Heart left ventricle (tissue), 16 donors: Measurements from ENCODE around the gene CGB3. TPM values are rescaled to one million over a fixed set of nuclear protein-coding genes. Genes with fewer than 3 reads are reported as not detected.

ENCODE experiments used
- ATAC-seq, 4 donors: fragments of 200-7000 bp; cut with Tn5 transposase; one replicate each; pipeline ENCODE4 v1.9.1; 2020 to 2022; ENCODE audit warnings: moderate library complexity in 4 of 4, mild to moderate bottlenecking in 3 of 4, moderate number of reproducible peaks in 1 of 4
- DNase-seq, 5 donors: peaks; one replicate each; pipeline ENCODE4 v3.0.0-alpha.2; 2020
- H3K27ac ChIP-seq, 12 donors: fragments of 200-600 bp; sonication (generic) in 4 of 12; one replicate each; pipeline versions ENCODE4 v1.5.0 to v1.8.0; 2016 to 2022; ENCODE audit warnings: mild to moderate bottlenecking in 2 of 12
- H3K27me3 ChIP-seq, 9 donors: fragments of 200-600 bp; sonication (generic) in 2 of 9; one replicate each; pipeline versions ENCODE4 v1.5.1 to v1.8.0; 2016 to 2022; ENCODE audit warnings: mild to moderate bottlenecking in 3 of 9
- H3K36me3 ChIP-seq, 9 donors: fragments of 200-600 bp; sonication (generic) in 2 of 9; one replicate each; pipeline versions ENCODE4 v1.5.0 to v1.8.0; 2018 to 2022; ENCODE audit warnings: mild to moderate bottlenecking in 2 of 9
- H3K4me1 ChIP-seq, 12 donors: fragments of 200-600 bp; sonication (generic) in 4 of 12; one replicate each; pipeline versions ENCODE4 v1.5.0 to v1.8.0; 2016 to 2022; ENCODE audit warnings: mild to moderate bottlenecking in 3 of 12
- H3K4me3 ChIP-seq, 12 donors: fragments of 200-600 bp; sonication (generic) in 4 of 12; one replicate each; pipeline versions ENCODE4 v1.5.0 to v1.8.0; 2017 to 2022; ENCODE audit warnings: mild to moderate bottlenecking in 9 of 12, moderate library complexity in 4 of 12
- H3K9me3 ChIP-seq, 12 donors: fragments of 200-600 bp; sonication (generic) in 4 of 12; one replicate each; pipeline versions ENCODE4 v1.5.0 to v1.8.0; 2016 to 2022; ENCODE audit warnings: mild to moderate bottlenecking in 1 of 12
- POLR2A ChIP-seq, 2 donors: fragments of 450-650 bp; IDR thresholded peaks; one replicate each; pipeline ENCODE4 v1.6.1; 2017; ENCODE audit warnings: antibody characterized with exemption in 2 of 2, mild to moderate bottlenecking in 2 of 2, moderate library complexity in 2 of 2
- WGBS, 4 donors: extraction: QIAGEN DNeasy Blood & Tissue Kit in 2 of 4; methylation state at CpG; one replicate each; pipeline versions ENCODE4 v1.1.5 to v1.1.7; 2013 to 2018; 5-methylcytosine and 5-hydroxymethylcytosine counted together
- intact Hi-C, 10 donors: fragments of 100-400 bp; cut with DNase I; formaldehyde crosslinking; loops; one replicate each; pipeline versions ENCODE4 v1.11.1 to v1.14.2; 2022
- polyA plus RNA-seq, 2 donors: library from polyadenylated mRNA; stranded (reverse); fragments of 200-250 nt; gene quantifications; one replicate each; pipeline ENCODE4 v1.2.3, GENCODE V29; 2013
- total RNA-seq, 9 donors: library from RNA; depleted of rRNA in 2 of 9; stranded (reverse); fragments of >200 nt in 2 of 9; fragmentation: NEBNext Ultra II Directional in 3 of 9; extraction: Animal tissue kit (Norgen Biotek cat#: 25700) in 3 of 9; gene quantifications; one replicate each; pipeline versions ENCODE4 v1.1.0 to v1.2.4, GENCODE V29; 2016 to 2023
- TF ChIP-seq, protein P1 (sequence below), 12 donors: fragments of 200-600 bp; sonication (generic) in 4 of 12; IDR thresholded peaks; one replicate each; pipeline versions ENCODE4 v1.5.0 to v1.8.0; 2018 to 2022; ENCODE audit warnings: antibody characterized with exemption in 12 of 12, mild to moderate bottlenecking in 5 of 12
- donor health status: ischemic (EF 13 %, LVEDD 7.1; RV severe dilation, severe dysfunction).
- donor health status: healthy with polysubstance abuse.
- donor health status: DM: no; HTN: yes; CAD: no.
- donor health status: DM: no; HTN: no; CAD: no.
- donor health status: ischemic (EF 25% LVEDD 6.9; RV normal size, moderate dysfunction).
- donor health status: ischemic (EF 25% LVEDD 5.7; RV mildly dilated, moderate dysfunction).
- donor health status: healthy.
- donor health status: DM: yes; HTN: yes; CAD: no.
- donor health status: ischemic (EF 35%, LVEDD 5.7; RV mildly dilated, moderate dysfunction).
- donor health status: nonischemic (EF 11% LVEDD 7.7; RV severe dilation, severe dysfunction).
- donor health status: DM: yes; HTN: yes; CAD: no.
- donor health status: PGD.
- donor health status: ischemic (EF 29% LVEDD 5.4; RV normal size, mild dysfunction).
- donor health status: nonischemic (EF 23%, LVEDD 6.1; RV moderate dilation, normal function).

The CGB3 gene
- total and polyA plus RNA-seq, 11 donors = not detected

DNA sequence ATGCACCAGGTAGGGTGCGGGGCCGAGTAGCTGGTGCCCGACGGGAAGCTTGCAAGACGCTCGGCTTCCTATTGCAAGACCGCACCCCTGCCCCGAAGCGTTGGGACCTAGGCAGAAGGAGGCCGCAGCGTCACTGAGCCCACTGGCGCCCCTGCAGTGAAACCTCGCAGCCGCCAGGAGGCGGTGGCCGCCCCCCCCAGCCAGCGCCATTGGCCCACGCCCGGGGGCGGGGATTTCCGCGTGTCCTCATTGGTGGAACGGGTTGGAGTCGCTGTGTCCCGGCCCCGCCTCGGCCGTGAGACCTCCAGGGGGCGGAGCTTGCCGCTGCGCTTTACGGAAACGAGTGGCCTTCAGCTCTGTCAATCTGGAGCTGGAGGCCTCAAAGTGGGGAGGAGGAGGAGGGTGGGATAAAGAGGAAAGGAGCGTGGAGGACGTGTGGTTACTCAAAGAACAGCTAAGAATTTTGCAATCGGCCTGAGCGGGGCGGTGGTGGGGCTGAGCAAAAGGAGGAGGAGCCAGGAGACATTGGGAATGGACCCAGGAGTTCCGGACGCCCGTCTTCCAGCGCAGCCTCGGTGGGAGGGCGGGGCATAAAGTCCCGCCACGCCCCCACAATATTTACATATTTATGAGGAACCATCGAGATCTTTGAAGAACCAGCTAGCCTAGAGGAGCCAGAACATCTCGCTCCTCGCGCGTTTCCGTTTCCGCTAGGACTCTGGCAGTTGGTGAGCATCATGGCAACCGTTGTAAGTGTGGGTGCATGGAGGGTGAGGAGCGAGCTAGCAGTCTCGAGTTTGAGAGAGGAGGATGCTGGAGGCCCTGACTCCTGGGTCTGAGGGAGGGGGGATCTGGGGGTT lies 30.7 kb downstream of the CGB3 start, which contains the start of the genes GYS1 and RUVBL2:
GYS1 (minus strand) TSS at position 135 of the 860 bp plus-strand sequence. CDS start 197 bp downstream, outside the sequence.
RUVBL2 (plus strand) TSS at position 713 of the 860 bp plus-strand sequence; CDS start at position 738, 25 bp downstream.
- 0% methylated on average over 35 to 56 of the region's 56 CpGs for WGBS, 4 donors
- TF ChIP-seq, protein P1, sequence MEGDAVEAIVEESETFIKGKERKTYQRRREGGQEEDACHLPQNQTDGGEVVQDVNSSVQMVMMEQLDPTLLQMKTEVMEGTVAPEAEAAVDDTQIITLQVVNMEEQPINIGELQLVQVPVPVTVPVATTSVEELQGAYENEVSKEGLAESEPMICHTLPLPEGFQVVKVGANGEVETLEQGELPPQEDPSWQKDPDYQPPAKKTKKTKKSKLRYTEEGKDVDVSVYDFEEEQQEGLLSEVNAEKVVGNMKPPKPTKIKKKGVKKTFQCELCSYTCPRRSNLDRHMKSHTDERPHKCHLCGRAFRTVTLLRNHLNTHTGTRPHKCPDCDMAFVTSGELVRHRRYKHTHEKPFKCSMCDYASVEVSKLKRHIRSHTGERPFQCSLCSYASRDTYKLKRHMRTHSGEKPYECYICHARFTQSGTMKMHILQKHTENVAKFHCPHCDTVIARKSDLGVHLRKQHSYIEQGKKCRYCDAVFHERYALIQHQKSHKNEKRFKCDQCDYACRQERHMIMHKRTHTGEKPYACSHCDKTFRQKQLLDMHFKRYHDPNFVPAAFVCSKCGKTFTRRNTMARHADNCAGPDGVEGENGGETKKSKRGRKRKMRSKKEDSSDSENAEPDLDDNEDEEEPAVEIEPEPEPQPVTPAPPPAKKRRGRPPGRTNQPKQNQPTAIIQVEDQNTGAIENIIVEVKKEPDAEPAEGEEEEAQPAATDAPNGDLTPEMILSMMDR (IDR thresholded peaks at IDR 0.05) = peak; percentile 92 to 100 (median 98)
- TF ChIP-seq POLR2A (IDR thresholded peaks at IDR 0.05) = peak; percentile 77 to 98
- peaks cover 0 to 19% (median 9%) of the 10 kb centered on the region in 9 donors for H3K36me3 ChIP-seq
- no peaks in the 10 kb centered on the region for H3K9me3 ChIP-seq
- peak within 1 kb of the TSS; percentile 56 to 99 (median 82) for H3K4me3 ChIP-seq
- DNase-seq (peak; percentile 99 to 100 (median 100)), ATAC-seq (peak; percentile 91 to 94 (median 94))
- intact Hi-C loops = loop anchor here in 4 of 10 donors (5.0 to 10.0 kb wide), 4 partner anchors 154 to 221 kb away; no protein-coding TSS in a partner anchor
- peak within 1 kb of the TSS; percentile 86 to 99 (median 96) for H3K27ac ChIP-seq
- no peaks in the 10 kb centered on the region for H3K27me3 ChIP-seq
- peaks cover 6 to 51% (median 35%) of the 10 kb centered on the region in 12 donors for H3K4me1 ChIP-seq

DNA sequence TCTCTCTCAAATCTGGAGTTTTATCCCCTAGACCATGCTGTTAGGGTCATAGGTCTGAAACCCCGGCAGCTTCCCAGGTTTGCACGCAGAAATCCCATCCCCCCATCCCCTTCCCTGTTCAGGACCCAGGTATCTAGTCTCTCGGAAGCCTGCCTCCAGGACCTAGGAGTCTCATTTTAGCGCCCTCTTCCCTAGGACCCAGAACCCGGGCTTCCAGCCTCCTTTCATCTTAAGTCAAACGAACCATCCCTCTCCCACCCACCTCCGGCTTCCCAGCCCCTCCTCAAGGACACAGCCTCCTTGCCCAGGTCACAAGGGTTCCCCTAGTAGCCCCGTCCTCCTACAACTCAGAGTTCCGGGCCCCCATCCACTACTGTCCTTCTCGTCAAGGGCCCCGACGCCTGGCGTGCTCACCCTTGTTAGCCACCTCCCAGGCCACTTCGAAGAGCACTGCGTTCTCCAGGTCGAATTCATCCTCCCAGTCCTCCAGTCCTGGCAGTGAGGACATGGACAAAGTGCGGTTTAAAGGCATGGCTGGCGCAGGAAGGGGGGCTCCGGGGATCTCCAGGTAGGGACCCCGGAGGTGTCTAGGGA lies 31.5 kb downstream of the CGB3 start:
- H3K27me3 ChIP-seq = no peaks in the 10 kb centered on the region
- H3K27ac ChIP-seq = peak overlapping the region; percentile 61 to 99 (median 96)
- peak overlapping the region; percentile 56 to 99 (median 82) for H3K4me3 ChIP-seq
- no peak for TF ChIP-seq POLR2A (IDR thresholded peaks at IDR 0.05)
- TF ChIP-seq, protein P1 (IDR thresholded peaks at IDR 0.05) = no peak
- ATAC-seq (peak in 3 of 4 donors; percentile 0 to 2 (median 2)), DNase-seq (peak in 1 of 5 donors; percentile 48)
- H3K4me1 ChIP-seq = peaks cover 6 to 48% (median 35%) of the 10 kb centered on the region in 12 donors
- H3K36me3 ChIP-seq = peaks cover 0 to 25% (median 16%) of the 10 kb centered on the region in 9 donors
- 0 to 1% (median 1%) methylated on average over 16 to 20 of the region's 20 CpGs for WGBS, 4 donors
- intact Hi-C loops = loop anchor here in 4 of 10 donors (5.0 to 10.0 kb wide), 4 partner anchors 155 to 222 kb away; no protein-coding TSS in a partner anchor
- H3K9me3 ChIP-seq = no peaks in the 10 kb centered on the region

DNA sequence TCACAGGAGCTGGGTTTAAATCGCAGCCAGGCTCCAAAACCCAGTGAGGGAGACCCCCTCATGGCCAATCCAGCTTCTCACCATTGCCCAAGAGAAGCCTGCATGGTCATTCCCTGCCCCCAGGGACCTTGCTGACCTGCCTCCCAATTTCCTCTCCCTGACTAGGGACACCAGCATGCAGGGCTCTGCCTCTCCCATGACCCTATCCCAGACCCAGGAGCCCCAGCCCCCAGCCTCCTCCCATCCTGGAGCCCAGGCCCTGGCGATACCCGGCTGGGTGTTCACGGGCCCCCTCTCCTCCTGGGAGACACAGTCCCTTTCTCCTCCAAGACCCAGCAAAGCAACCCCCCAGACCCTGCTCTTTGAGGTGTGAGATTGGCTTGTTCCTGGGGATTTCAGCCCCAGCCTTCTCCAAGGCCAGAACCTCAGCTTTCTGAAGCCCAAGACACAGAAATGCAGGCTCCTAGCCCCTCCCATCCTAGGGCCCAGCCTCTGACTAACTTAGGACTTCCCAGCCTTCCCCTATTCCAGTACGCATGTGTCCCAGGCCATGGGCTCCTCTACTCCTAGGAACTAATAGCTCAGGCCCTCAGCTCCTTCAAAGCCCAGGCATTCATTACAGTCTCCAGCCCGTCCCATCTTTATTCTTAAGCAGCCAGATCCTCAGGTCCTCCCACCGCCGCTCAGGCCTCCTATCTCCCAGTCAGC lies 32.1 kb downstream of the CGB3 start:
- TF ChIP-seq POLR2A (IDR thresholded peaks at IDR 0.05) = peak in 1 of 2 donors; percentile 55
- TF ChIP-seq, protein P1 (IDR thresholded peaks at IDR 0.05) = no peak
- Histone ChIP-seq H3K36me3 (peaks cover 0 to 27% (median 20%) of the 10 kb centered on the region in 9 donors), H3K4me1 (peaks cover 6 to 48% (median 35%) of the 10 kb centered on the region in 12 donors), H3K9me3 (no peaks in the 10 kb centered on the region), H3K4me3 (peak overlapping the region; percentile 56 to 99 (median 82)), H3K27ac (peak overlapping the region; percentile 61 to 99 (median 96)), H3K27me3 (no peaks in the 10 kb centered on the region)
- 15 to 21% (median 19%) methylated on average over 8 of the region's 8 CpGs for WGBS, 4 donors
- DNase-seq (peak in 4 of 5 donors; percentile 73 to 78 (median 74)), ATAC-seq (peak; percentile 16 to 57 (median 46))
- intact Hi-C loops = loop anchor here in 4 of 10 donors (5.0 to 10.0 kb wide), 4 partner anchors 155 to 223 kb away; no protein-coding TSS in a partner anchor
